Endothelial cell of umbilical vein (primary cell): ENCODE data around the gene KDM4B. TPM values are rescaled to one million over a fixed set of nuclear protein-coding genes. Genes with fewer than 3 reads are reported as not detected.

Experiments used
- BruUV-seq: library from RNA; stranded (reverse); fragments of 400-500 nt; replicated peaks from 2 replicates; lab custom pipeline; 2021; lab: Mats Ljungman, UMichigan
- CTCF ChIA-PET: fragments of 300-600, 350-600 bp; sonication (Branson Sonifier 250); formaldehyde crosslinking; loops from one replicate; lab custom pipeline; 2021; ENCODE audit warnings: antibody characterized with exemption, inconsistent platforms; lab: Charles Lee
- POLR2A ChIA-PET: fragments of 300-600, 350-600 bp; sonication (Branson Sonifier 250); formaldehyde crosslinking; loops from one replicate; lab custom pipeline; 2021; ENCODE audit warnings: antibody characterized with exemption, inconsistent platforms; lab: Charles Lee
- DNase-seq: peaks from one replicate; pipeline ENCODE4 v3.0.0-alpha.2; 2011; ENCODE audit warnings: low read depth, low spot score
- FAIRE-seq: peaks from 2 replicates; lab custom pipeline; 2011; peaks lifted over from hg19 to GRCh38; lab: Jason Lieb, UNC
- H2AFZ ChIP-seq: 2 replicates; pipeline ENCODE4 v1.6.0; 2012; ENCODE audit warnings: low read depth, low read length, control low read depth, inconsistent platforms
- H3K27ac ChIP-seq: 2 replicates; pipeline ENCODE4 v1.5.1; 2011; ENCODE audit warnings: low read depth, mild to moderate bottlenecking, control low read depth, low read length, moderate library complexity; ENCODE audit not compliant: insufficient read depth
- H3K27me3 ChIP-seq, 2 experiments: 2 replicates each; pipeline versions ENCODE4 v1.6.0 to v1.6.1; 2011; ENCODE audit warnings: low read length in 2 of 2, mixed read lengths in 1 of 2; ENCODE audit not compliant: control insufficient read depth in 2 of 2, insufficient read depth in 2 of 2
- H3K36me3 ChIP-seq, 2 experiments: 2 replicates in 1 of 2; 3 replicates in 1 of 2; pipeline ENCODE4 v1.5.1; 2011; ENCODE audit warnings: low read length in 2 of 2, mild to moderate bottlenecking in 1 of 2, moderate library complexity in 1 of 2; ENCODE audit not compliant: control insufficient read depth in 2 of 2, insufficient read depth in 2 of 2; ENCODE audit errors: extremely low read depth in 1 of 2
- H3K4me1 ChIP-seq: 3 replicates; pipeline ENCODE4 v1.5.1; 2011; ENCODE audit warnings: mild to moderate bottlenecking, low read length; ENCODE audit not compliant: control insufficient read depth, insufficient read depth; ENCODE audit errors: extremely low read depth
- H3K4me2 ChIP-seq: 2 replicates; pipeline ENCODE4 v1.6.1; 2011; ENCODE audit warnings: low read length, control low read depth, mixed read lengths; ENCODE audit not compliant: insufficient read depth
- H3K4me3 ChIP-seq, 3 experiments: fragments of 200-600 bp in 1 of 3; sonication (generic), shearing (Covaris generic) in 1 of 3; replicated peaks in 1 of 3; 2 replicates each; pipeline ENCODE4 v1.5.1; 2011 to 2016; ENCODE audit warnings: control low read depth in 3 of 3, low read length in 3 of 3, mild to moderate bottlenecking in 2 of 3, inconsistent platforms in 1 of 3, low read depth in 1 of 3, moderate library complexity in 1 of 3; ENCODE audit not compliant: insufficient read depth in 1 of 3
- H3K79me2 ChIP-seq: 2 replicates; pipeline ENCODE4 v1.6.0; 2012; ENCODE audit warnings: low read length, inconsistent platforms; ENCODE audit not compliant: control insufficient read depth, insufficient read depth
- H3K9ac ChIP-seq: replicated peaks from 2 replicates; pipeline ENCODE3; 2011; ENCODE audit warnings: low read length, control low read depth; ENCODE audit not compliant: insufficient read depth; ENCODE audit errors: extremely low read depth
- H3K9me1 ChIP-seq: replicated peaks from 3 replicates; pipeline ENCODE4 v1.6.0; 2011; ENCODE audit warnings: mild to moderate bottlenecking, low read length; ENCODE audit not compliant: control insufficient read depth, insufficient read depth; ENCODE audit errors: extremely low read depth
- H3K9me3 ChIP-seq: replicated peaks from 2 replicates; pipeline ENCODE4 v1.5.1; 2012; ENCODE audit warnings: low read length, inconsistent platforms; ENCODE audit not compliant: control insufficient read depth, insufficient read depth
- H4K20me1 ChIP-seq: replicated peaks from 2 replicates; pipeline ENCODE3; 2011; ENCODE audit warnings: mild to moderate bottlenecking, low read length; ENCODE audit not compliant: control insufficient read depth, insufficient read depth; ENCODE audit errors: extremely low read depth
- CTCF ChIP-seq, 2 donors: IDR thresholded peaks; 1 replicate in 1 of 2; 2 replicates in 1 of 2; pipeline ENCODE4 v1.5.1; 2011; ENCODE audit warnings: low read length in 2 of 2, mild to moderate bottlenecking in 2 of 2, moderate library complexity in 2 of 2, control low read depth in 1 of 2, inconsistent platforms in 1 of 2, low read depth in 1 of 2; ENCODE audit not compliant: insufficient read depth in 1 of 2; ENCODE audit errors: extremely low read depth in 1 of 2
- EZH2 ChIP-seq: IDR thresholded peaks from 2 replicates; pipeline ENCODE4 v1.6.1; 2012; ENCODE audit warnings: borderline replicate concordance, low read depth, mild to moderate bottlenecking, moderate library complexity, low read length, inconsistent platforms; ENCODE audit not compliant: severe bottlenecking
- FOS ChIP-seq: IDR thresholded peaks from 2 replicates; pipeline ENCODE4 v1.6.1; 2011; ENCODE audit warnings: mild to moderate bottlenecking, low read length, moderate library complexity, borderline replicate concordance; ENCODE audit not compliant: insufficient read depth
- GATA2 ChIP-seq: IDR thresholded peaks from 2 replicates; pipeline ENCODE4 v1.7.0; 2011; ENCODE audit warnings: low read depth, mild to moderate bottlenecking, moderate library complexity, mixed read lengths, low read length; ENCODE audit not compliant: insufficient read length, insufficient read depth
- JUN ChIP-seq: IDR thresholded peaks from 2 replicates; pipeline ENCODE4 v1.6.1; 2011; ENCODE audit warnings: borderline replicate concordance, low read depth; ENCODE audit not compliant: insufficient read length, insufficient read depth
- MAX ChIP-seq: IDR thresholded peaks from 2 replicates; pipeline ENCODE4 v1.6.1; 2011; ENCODE audit not compliant: insufficient read depth, insufficient read length
- MYC ChIP-seq: IDR thresholded peaks from one replicate; pipeline ENCODE4 v1.6.1; 2011; ENCODE audit warnings: mild to moderate bottlenecking, low read depth, low read length
- POLR2A ChIP-seq: IDR thresholded peaks from 2 replicates; pipeline ENCODE4 v1.6.1; 2012; ENCODE audit warnings: low read depth, mild to moderate bottlenecking, control low read depth, low read length
- POLR2AphosphoS5 ChIP-seq: IDR thresholded peaks from 2 replicates; pipeline ENCODE4 v1.6.1; 2012; ENCODE audit warnings: low read depth, mild to moderate bottlenecking, control low read depth, low read length, moderate library complexity; ENCODE audit not compliant: insufficient read depth
- dilution Hi-C: fragments of 300-500 bp; cut with MboI; formaldehyde crosslinking; loops from one replicate; pipeline ENCODE4 v1.15.0; 2019; ENCODE audit warnings: low sequenced_read_pairs; ENCODE audit not compliant: extremely low pct_ligation_motif_present
- intact Hi-C: fragments of 100-400 bp; cut with micrococcal nuclease; formaldehyde crosslinking; loops from one replicate; pipeline ENCODE4 v1.10.0; 2022
- polyA plus RNA-seq, 4 experiments: library from polyadenylated mRNA; depleted of rRNA in 3 of 4; stranded (reverse) in 3 of 4; unstranded in 1 of 4; fragments of >200 nt; gene quantifications; 2 replicates each; pipeline versions ENCODE4 v1.2.1 to v1.2.3, GENCODE V29; 2011 to 2012; ENCODE audit warnings: missing spikeins in 1 of 4
- total RNA-seq: library from RNA; stranded (reverse); gene quantifications from 2 replicates; pipeline ENCODE4 v1.2.3, GENCODE V29; 2021

Gene KDM4B
- total and polyA plus RNA-seq, 2 donors (not counting 3 experiments of a cell fraction or from before 2014, with no cell fraction given), result 12.4 to 37.2 TPM

GRCh38 chr19:5090465-5091017 is 121.6 kb downstream of the KDM4B start:
- no peak for FAIRE-seq
- CTCF ChIA-PET, result no interaction called here
- H3K4me2 ChIP-seq, result no peak overlapping the region

More at GRCh38 chr19:5090465-5091017, 121.6 kb downstream of the KDM4B start:
- H3K9ac ChIP-seq, result no peak overlapping the region
- no TSS peak for BruUV-seq
- no peak overlapping the region for H3K27ac ChIP-seq
- intact Hi-C loops, result no loop called here
- dilution Hi-C loops, result no loop called here
- DNase-seq, result no peak
- H3K9me3 ChIP-seq, result no peaks in the 10 kb centered on the region
- no peaks in the 10 kb centered on the region for H4K20me1 ChIP-seq
- H3K4me3 ChIP-seq, result no peak overlapping the region
- POLR2A ChIA-PET, result no interaction called here
- H3K9me1 ChIP-seq, result no peaks in the 10 kb centered on the region
- H3K27me3 ChIP-seq, result no peaks in the 10 kb centered on the region
- no peak overlapping the region for H2AFZ ChIP-seq
- peaks cover 0 to 14% of the 10 kb centered on the region in 2 experiments for H3K36me3 ChIP-seq
- H3K4me1 ChIP-seq, result no peaks in the 10 kb centered on the region
- H3K79me2 ChIP-seq, result no peaks in the 10 kb centered on the region
- TF ChIP-seq MAX, result no peak
- no peak for TF ChIP-seq JUN
- TF ChIP-seq GATA2, result no peak
- TF ChIP-seq MYC, result no peak
- TF ChIP-seq POLR2AphosphoS5, result no peak
- no peak for TF ChIP-seq CTCF (IDR thresholded peaks at IDR 0.05; ENCODE audit: extremely low read depth in 1 of 2, insufficient read depth in 1 of 2, low read depth in 1 of 2, low read length in 2 of 2)
- no peak for TF ChIP-seq FOS
- no peak for TF ChIP-seq POLR2A
- no peak for TF ChIP-seq EZH2
